Measurements from ENCODE around the gene CAB39L. TPM values are rescaled to one million over a fixed set of nuclear protein-coding genes. Genes with fewer than 3 reads are reported as not detected.

Gene CAB39L
- total and polyA plus RNA-seq, 2 of the 13 experiments (the other 11 are each of a cell fraction or from before 2014, with no cell fraction given): 3.1 to 6.1 TPM

DNA sequence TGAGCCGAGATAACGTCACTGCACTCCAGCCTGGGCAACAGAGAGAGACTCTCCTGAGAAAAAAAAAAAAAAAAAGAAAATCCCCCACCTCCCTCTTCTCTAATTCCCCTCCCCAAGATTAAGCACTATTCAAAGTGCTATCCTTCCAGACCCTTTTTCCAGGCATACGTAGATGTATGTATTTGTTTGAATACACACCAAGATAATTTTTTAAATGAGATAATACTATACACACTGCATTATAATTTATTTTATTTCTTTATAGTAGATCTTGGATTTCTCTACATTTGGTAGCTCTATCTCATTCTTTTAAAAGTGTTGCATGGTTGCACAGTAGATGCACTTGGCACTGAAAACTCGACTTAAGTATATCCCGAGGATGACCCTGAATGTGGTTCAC lies 32.5 kb downstream of the CAB39L start (continued):
- TF ChIP-seq, protein P1, sequence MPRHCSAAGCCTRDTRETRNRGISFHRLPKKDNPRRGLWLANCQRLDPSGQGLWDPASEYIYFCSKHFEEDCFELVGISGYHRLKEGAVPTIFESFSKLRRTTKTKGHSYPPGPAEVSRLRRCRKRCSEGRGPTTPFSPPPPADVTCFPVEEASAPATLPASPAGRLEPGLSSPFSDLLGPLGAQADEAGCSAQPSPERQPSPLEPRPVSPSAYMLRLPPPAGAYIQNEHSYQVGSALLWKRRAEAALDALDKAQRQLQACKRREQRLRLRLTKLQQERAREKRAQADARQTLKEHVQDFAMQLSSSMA (CRISPR knock-in tag; IDR thresholded peaks at IDR 0.05): no peak
- TF ChIP-seq ZBTB21 (CRISPR knock-in tag; IDR thresholded peaks at IDR 0.05) (no peak), CREB1 (IDR thresholded peaks at IDR 0.05) (no peak), CREB1 (CRISPR knock-in tag; IDR thresholded peaks at IDR 0.05) (no peak), HOXA7 (CRISPR knock-in tag; IDR thresholded peaks at IDR 0.05) (no peak)
- TF ChIP-seq, protein P2, sequence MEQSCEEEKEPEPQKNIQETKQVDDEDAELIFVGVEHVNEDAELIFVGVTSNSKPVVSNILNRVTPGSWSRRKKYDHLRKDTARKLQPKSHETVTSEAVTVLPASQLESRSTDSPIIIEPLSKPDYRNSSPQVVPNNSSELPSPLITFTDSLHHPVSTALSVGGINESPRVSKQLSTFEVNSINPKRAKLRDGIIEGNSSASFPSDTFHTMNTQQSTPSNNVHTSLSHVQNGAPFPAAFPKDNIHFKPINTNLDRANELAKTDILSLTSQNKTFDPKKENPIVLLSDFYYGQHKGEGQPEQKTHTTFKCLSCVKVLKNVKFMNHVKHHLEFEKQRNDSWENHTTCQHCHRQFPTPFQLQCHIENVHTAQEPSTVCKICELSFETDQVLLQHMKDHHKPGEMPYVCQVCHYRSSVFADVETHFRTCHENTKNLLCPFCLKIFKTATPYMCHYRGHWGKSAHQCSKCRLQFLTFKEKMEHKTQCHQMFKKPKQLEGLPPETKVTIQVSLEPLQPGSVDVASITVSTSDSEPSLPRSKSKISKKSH (CRISPR knock-in tag; IDR thresholded peaks at IDR 0.05; ENCODE audit: borderline replicate concordance): no peak

DNA sequence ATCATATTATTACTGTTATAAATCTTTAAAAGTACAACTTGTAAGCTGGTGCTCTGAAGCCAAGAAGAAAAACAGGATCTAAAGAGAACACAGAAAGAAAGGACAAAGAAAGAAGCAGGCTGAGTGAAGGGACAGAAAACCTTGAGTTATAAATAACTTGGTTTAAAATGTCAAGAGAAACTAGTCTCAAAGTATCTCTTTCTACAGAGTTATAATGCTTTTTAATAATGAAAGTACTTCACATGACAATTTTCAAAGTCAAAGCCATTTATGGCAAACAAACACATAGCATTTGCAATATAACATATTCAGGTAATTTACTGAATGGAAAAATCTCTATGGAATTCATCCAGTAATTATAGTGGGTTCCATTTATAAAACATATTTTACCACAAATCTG lies 33.4 kb downstream of the CAB39L start:
- CTCF ChIA-PET (ENCODE audit: low intra/inter-chr PET ratio, low total read pairs): no interaction called here
- Histone ChIP-seq H3K4me1 (ENCODE audit: insufficient read depth, low read length) (no peaks in the 10 kb centered on the region), H3K4me2 (ENCODE audit: low read depth, low read length) (no peak overlapping the region), H3K27ac (ENCODE audit: extremely low read length, insufficient read depth, low read length) (no peak overlapping the region), H3K79me2 (ENCODE audit: insufficient read depth, low read length) (no peaks in the 10 kb centered on the region), H3K9me3 (ENCODE audit: low read length) (no peaks in the 10 kb centered on the region), H2AFZ (ENCODE audit: low read length) (no peak overlapping the region), H3K36me3 (replicated peaks in 1 of 2; ENCODE audit: control insufficient read depth in 1 of 2, insufficient read depth in 2 of 2, low read length in 2 of 2) (no peaks in the 10 kb centered on the region), H4K20me1 (ENCODE audit: insufficient read depth, low read length) (no peaks in the 10 kb centered on the region), H3K4me3 (replicated peaks in 1 of 3; ENCODE audit: insufficient read depth in 1 of 3, low read depth in 2 of 3, low read length in 3 of 3) (no peak overlapping the region), H3K9ac (ENCODE audit: insufficient read depth, low read depth, low read length) (no peak overlapping the region), H3K27me3 (ENCODE audit: control insufficient read depth in 1 of 2, insufficient read depth in 2 of 2, low read length in 2 of 2) (no peaks in the 10 kb centered on the region)
- POLR2A ChIA-PET: no interaction called here
- in situ Hi-C loops (cut with HindIII; ENCODE audit: extremely low pct_ligation_motif_present, low pct_unique_long_range_greater_than_20kb): no loop called here
- DNase-seq (ENCODE audit: low spot score) (no peak), FAIRE-seq (no peak), ATAC-seq (no peak)
- TF ChIP-seq KDM1A (CRISPR knock-in tag; IDR thresholded peaks at IDR 0.05): no peak
- TF ChIP-seq MIER3 (CRISPR knock-in tag; IDR thresholded peaks at IDR 0.05; ENCODE audit: borderline replicate concordance): no peak
- TF ChIP-seq IRF2 (CRISPR knock-in tag; IDR thresholded peaks at IDR 0.05): no peak
- no peak for TF ChIP-seq FIP1L1 (IDR thresholded peaks at IDR 0.05; ENCODE audit: borderline replicate concordance, insufficient read depth, low read depth, low read length)
- TF ChIP-seq ZNF543 (CRISPR knock-in tag; IDR thresholded peaks at IDR 0.05): no peak
- no peak for TF ChIP-seq HNRNPLL (IDR thresholded peaks at IDR 0.05; ENCODE audit: low read depth, low read length, poor library complexity, severe bottlenecking)
- TF ChIP-seq, protein P3, sequence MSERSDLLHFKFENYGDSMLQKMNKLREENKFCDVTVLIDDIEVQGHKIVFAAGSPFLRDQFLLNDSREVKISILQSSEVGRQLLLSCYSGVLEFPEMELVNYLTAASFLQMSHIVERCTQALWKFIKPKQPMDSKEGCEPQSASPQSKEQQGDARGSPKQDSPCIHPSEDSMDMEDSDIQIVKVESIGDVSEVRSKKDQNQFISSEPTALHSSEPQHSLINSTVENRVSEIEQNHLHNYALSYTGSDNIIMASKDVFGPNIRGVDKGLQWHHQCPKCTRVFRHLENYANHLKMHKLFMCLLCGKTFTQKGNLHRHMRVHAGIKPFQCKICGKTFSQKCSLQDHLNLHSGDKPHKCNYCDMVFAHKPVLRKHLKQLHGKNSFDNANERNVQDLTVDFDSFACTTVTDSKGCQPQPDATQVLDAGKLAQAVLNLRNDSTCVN (CRISPR knock-in tag; IDR thresholded peaks at IDR 0.05; ENCODE audit: borderline replicate concordance): no peak
- no peak for TF ChIP-seq ETV6 (CRISPR knock-in tag; conservative IDR thresholded peaks at IDR 0.05)
- TF ChIP-seq ETV5 (CRISPR knock-in tag; IDR thresholded peaks at IDR 0.05; ENCODE audit: borderline replicate concordance): no peak
- TF ChIP-seq PHB2 (IDR thresholded peaks at IDR 0.05; ENCODE audit: partially characterized antibody): no peak
- TF ChIP-seq SETDB1 (CRISPR knock-in tag; IDR thresholded peaks at IDR 0.05; ENCODE audit: borderline replicate concordance): no peak
- no peak for TF ChIP-seq ZNF615 (CRISPR knock-in tag; IDR thresholded peaks at IDR 0.05; ENCODE audit: borderline replicate concordance)
- intact Hi-C loops (cut with micrococcal nuclease; ENCODE audit: unreplicated experiment): no loop called here
- BruUV-seq (replicated peaks): no TSS peak

Measured in HepG2 (cell line).